Activated T-cell treated with anti-CD3 and anti-CD28 coated beads for 1 hour (primary cell): ENCODE results near the gene SMAD3.
A peak's percentile ranks its signal among the peaks of the same experiment; 100 is the strongest.

Experiments used
- DNase-seq: peaks from one replicate; pipeline ENCODE4 v3.0.0-alpha.2; 2020; ENCODE audit warnings: low read depth

Gene SMAD3

GRCh38 chr15:67127965-67128364 is 62.6 kb downstream of the SMAD3 start:
- DNase-seq = no peak

GRCh38 chr15:67130166-67130565 is 64.8 kb downstream of the SMAD3 start:
- no peak for DNase-seq

- DNase-seq = no peak
Observed at GRCh38 chr15:67130673-67131601, 65.5 kb downstream of the SMAD3 start.

GRCh38 chr15:67132276-67132675 is 66.9 kb downstream of the SMAD3 start:
- no peak for DNase-seq

GRCh38 chr15:67133026-67133425 is 67.6 kb downstream of the SMAD3 start:
- DNase-seq = no peak

- no peak for DNase-seq
Observed at GRCh38 chr15:67133738-67134066, 68.3 kb downstream of the SMAD3 start.

- peak; percentile 27 for DNase-seq
Observed at GRCh38 chr15:67134067-67134838, 68.9 kb downstream of the SMAD3 start.

- no peak for DNase-seq
Observed at GRCh38 chr15:67134871-67135492, 69.6 kb downstream of the SMAD3 start.

GRCh38 chr15:67135494-67135893 is 70.1 kb downstream of the SMAD3 start:
- no peak for DNase-seq

- no peak for DNase-seq
Observed at GRCh38 chr15:67136802-67137201, 71.4 kb downstream of the SMAD3 start.

GRCh38 chr15:67137319-67137718 is 71.9 kb downstream of the SMAD3 start:
- no peak for DNase-seq

GRCh38 chr15:67137951-67138848 is 72.8 kb downstream of the SMAD3 start:
- no peak for DNase-seq

- no peak for DNase-seq
Observed at GRCh38 chr15:67138891-67139855, 73.8 kb downstream of the SMAD3 start.

GRCh38 chr15:67140078-67140833 is 74.9 kb downstream of the SMAD3 start:
- no peak for DNase-seq

GRCh38 chr15:67142092-67142766 is 76.8 kb downstream of the SMAD3 start:
- no peak for DNase-seq

- no peak for DNase-seq
Observed at GRCh38 chr15:67142767-67143100, 77.3 kb downstream of the SMAD3 start.

GRCh38 chr15:67143646-67144045 is 78.2 kb downstream of the SMAD3 start:
- no peak for DNase-seq

GRCh38 chr15:67144609-67145311 is 79.4 kb downstream of the SMAD3 start:
- DNase-seq = no peak

GRCh38 chr15:67145312-67145610 is 79.9 kb downstream of the SMAD3 start:
- no peak for DNase-seq
